NT2/D1 (cell line): ENCODE measurements around the gene ZNF563.

Experiments
- YY1 ChIP-seq: IDR thresholded peaks from 2 replicates; pipeline ENCODE4 v1.6.1; 2011; ENCODE audit not compliant: insufficient read length, insufficient read depth
- ZNF274 ChIP-seq: IDR thresholded peaks from 2 replicates; pipeline ENCODE4 v1.6.1; 2011; ENCODE audit warnings: mild to moderate bottlenecking, low read depth, low read length

- TF ChIP-seq ZNF274: peak; percentile 57
- no peak for TF ChIP-seq YY1
These were observed 46.5 kb upstream of the ZNF563 start for GRCh38 chr19:12379732-12380443.
